Fibroblast of lung (primary cell): ENCODE data around the gene SLC6A1. TPM values are rescaled to one million over a fixed set of nuclear protein-coding genes. Genes with fewer than 3 reads are reported as not detected.

Experiments
- DNase-seq, 2 donors: peaks; one replicate each; pipeline versions ENCODE4 v3.0.0 to v3.0.0-alpha.2; 2010; ENCODE audit warnings: low read depth in 2 of 2
- H2AFZ ChIP-seq: 2 replicates; pipeline ENCODE4 v1.5.1; 2012; ENCODE audit warnings: low read length, control low read depth, inconsistent platforms
- H3K27ac ChIP-seq: 2 replicates; pipeline ENCODE4 v1.5.1; 2011; ENCODE audit warnings: low read length, control low read depth; ENCODE audit not compliant: insufficient read depth
- H3K27me3 ChIP-seq: 2 replicates; pipeline ENCODE4 v1.5.1; 2011; ENCODE audit warnings: mild to moderate bottlenecking, low read length; ENCODE audit not compliant: control insufficient read depth, insufficient read depth
- H3K36me3 ChIP-seq: 2 replicates; pipeline ENCODE4 v1.5.1; 2011; ENCODE audit warnings: low read length; ENCODE audit not compliant: control insufficient read depth, insufficient read depth
- H3K4me1 ChIP-seq: 2 replicates; pipeline ENCODE4 v1.5.1; 2011; ENCODE audit warnings: low read length; ENCODE audit not compliant: control insufficient read depth, insufficient read depth; ENCODE audit errors: extremely low read depth
- H3K4me2 ChIP-seq: 2 replicates; pipeline ENCODE4 v1.5.1; 2011; ENCODE audit warnings: low read length, control low read depth; ENCODE audit not compliant: insufficient read depth; ENCODE audit errors: extremely low read depth
- H3K4me3 ChIP-seq, 4 experiments: fragments of 200-600 bp in 1 of 4; sonication (generic) in 1 of 4; replicated peaks in 1 of 4; 2 replicates each; pipeline ENCODE4 v1.5.1; 2011 to 2016; ENCODE audit warnings: low read length in 4 of 4, low read depth in 3 of 4, mild to moderate bottlenecking in 3 of 4, control low read depth in 2 of 4, inconsistent platforms in 1 of 4, mixed read lengths in 1 of 4; ENCODE audit not compliant: insufficient read depth in 1 of 4; ENCODE audit errors: control extremely low read depth in 1 of 4
- H3K79me2 ChIP-seq: 2 replicates; pipeline ENCODE4 v1.5.1; 2012; ENCODE audit warnings: mild to moderate bottlenecking, low read length, inconsistent platforms; ENCODE audit not compliant: control insufficient read depth, insufficient read depth
- H3K9ac ChIP-seq: 2 replicates; pipeline ENCODE4 v1.5.1; 2011; ENCODE audit warnings: mild to moderate bottlenecking, low read length, control low read depth; ENCODE audit not compliant: insufficient read depth
- H3K9me3 ChIP-seq: 2 replicates; pipeline ENCODE4 v1.5.1; 2012; ENCODE audit warnings: low read depth, low read length; ENCODE audit not compliant: control insufficient read depth, insufficient read depth
- H4K20me1 ChIP-seq: 2 replicates; pipeline ENCODE4 v1.5.1; 2011; ENCODE audit warnings: low read length; ENCODE audit not compliant: control insufficient read depth, insufficient read depth; ENCODE audit errors: extremely low read depth
- EZH2 ChIP-seq: IDR thresholded peaks from 2 replicates; pipeline ENCODE4 v1.5.1; 2012; ENCODE audit warnings: low read length, control low read depth, mild to moderate bottlenecking; ENCODE audit errors: missing control alignments
- polyA plus RNA-seq, 2 donors: library from polyadenylated mRNA; depleted of rRNA in 1 of 2; stranded (reverse) in 1 of 2; unstranded in 1 of 2; fragments of >200 nt; gene quantifications; 2 replicates each; pipeline ENCODE4 v1.2.1, GENCODE V29; 2011 to 2012; ENCODE audit warnings: missing spikeins in 1 of 2
- total RNA-seq: library from RNA; depleted of rRNA; stranded (reverse); fragments of >200 nt; gene quantifications from 2 replicates; pipeline ENCODE4 v1.2.1, GENCODE V29; 2014
- TF ChIP-seq, protein P1 (sequence below), 2 donors: IDR thresholded peaks in 1 of 2; conservative IDR thresholded peaks in 1 of 2; 1 replicate in 1 of 2; 2 replicates in 1 of 2; pipeline ENCODE4 v1.5.1; 2011 to 2012; ENCODE audit warnings: low read length in 2 of 2, control low read depth in 1 of 2, inconsistent platforms in 1 of 2, low read depth in 1 of 2, mild to moderate bottlenecking in 1 of 2

SLC6A1 gene
- total and polyA plus RNA-seq, 2 donors (not counting 1 experiment from before 2014, with no cell fraction given): not detected

GRCh38 chr3:11055496-11055895 is 62.9 kb downstream of the SLC6A1 start:
- TF ChIP-seq, protein P1, sequence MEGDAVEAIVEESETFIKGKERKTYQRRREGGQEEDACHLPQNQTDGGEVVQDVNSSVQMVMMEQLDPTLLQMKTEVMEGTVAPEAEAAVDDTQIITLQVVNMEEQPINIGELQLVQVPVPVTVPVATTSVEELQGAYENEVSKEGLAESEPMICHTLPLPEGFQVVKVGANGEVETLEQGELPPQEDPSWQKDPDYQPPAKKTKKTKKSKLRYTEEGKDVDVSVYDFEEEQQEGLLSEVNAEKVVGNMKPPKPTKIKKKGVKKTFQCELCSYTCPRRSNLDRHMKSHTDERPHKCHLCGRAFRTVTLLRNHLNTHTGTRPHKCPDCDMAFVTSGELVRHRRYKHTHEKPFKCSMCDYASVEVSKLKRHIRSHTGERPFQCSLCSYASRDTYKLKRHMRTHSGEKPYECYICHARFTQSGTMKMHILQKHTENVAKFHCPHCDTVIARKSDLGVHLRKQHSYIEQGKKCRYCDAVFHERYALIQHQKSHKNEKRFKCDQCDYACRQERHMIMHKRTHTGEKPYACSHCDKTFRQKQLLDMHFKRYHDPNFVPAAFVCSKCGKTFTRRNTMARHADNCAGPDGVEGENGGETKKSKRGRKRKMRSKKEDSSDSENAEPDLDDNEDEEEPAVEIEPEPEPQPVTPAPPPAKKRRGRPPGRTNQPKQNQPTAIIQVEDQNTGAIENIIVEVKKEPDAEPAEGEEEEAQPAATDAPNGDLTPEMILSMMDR (conservative IDR thresholded peaks at IDR 0.05 in 1 of 2, IDR thresholded peaks at IDR 0.05 in 1 of 2; ENCODE audit: low read depth in 1 of 2, low read length in 2 of 2): no peak
- TF ChIP-seq EZH2: no peak
- H3K4me2 ChIP-seq: no peak overlapping the region
- H4K20me1 ChIP-seq: no peaks in the 10 kb centered on the region
- H3K79me2 ChIP-seq: no peaks in the 10 kb centered on the region
- H3K27ac ChIP-seq: no peak overlapping the region
- no peak for DNase-seq
- no peak overlapping the region for H3K9ac ChIP-seq
- H3K27me3 ChIP-seq: peaks cover 14% of the 10 kb centered on the region
- H3K4me1 ChIP-seq: no peaks in the 10 kb centered on the region
- H3K4me3 ChIP-seq: no peak overlapping the region
- no peaks in the 10 kb centered on the region for H3K9me3 ChIP-seq
- H2AFZ ChIP-seq: no peak overlapping the region
- H3K36me3 ChIP-seq: no peaks in the 10 kb centered on the region

GRCh38 chr3:11056531-11057050 is 64.0 kb downstream of the SLC6A1 start:
- TF ChIP-seq EZH2: no peak
- TF ChIP-seq, protein P1 (conservative IDR thresholded peaks at IDR 0.05 in 1 of 2, IDR thresholded peaks at IDR 0.05 in 1 of 2; ENCODE audit: low read depth in 1 of 2, low read length in 2 of 2): no peak
- no peak overlapping the region for H3K27ac ChIP-seq
- H3K79me2 ChIP-seq: no peaks in the 10 kb centered on the region
- H3K36me3 ChIP-seq: no peaks in the 10 kb centered on the region
- no peak overlapping the region for H3K4me3 ChIP-seq
- H4K20me1 ChIP-seq: no peaks in the 10 kb centered on the region
- H3K27me3 ChIP-seq: peaks cover 9% of the 10 kb centered on the region
- DNase-seq: no peak
- no peak overlapping the region for H3K4me2 ChIP-seq
- no peaks in the 10 kb centered on the region for H3K4me1 ChIP-seq
- H2AFZ ChIP-seq: no peak overlapping the region
- no peak overlapping the region for H3K9ac ChIP-seq
- no peaks in the 10 kb centered on the region for H3K9me3 ChIP-seq

DNA sequence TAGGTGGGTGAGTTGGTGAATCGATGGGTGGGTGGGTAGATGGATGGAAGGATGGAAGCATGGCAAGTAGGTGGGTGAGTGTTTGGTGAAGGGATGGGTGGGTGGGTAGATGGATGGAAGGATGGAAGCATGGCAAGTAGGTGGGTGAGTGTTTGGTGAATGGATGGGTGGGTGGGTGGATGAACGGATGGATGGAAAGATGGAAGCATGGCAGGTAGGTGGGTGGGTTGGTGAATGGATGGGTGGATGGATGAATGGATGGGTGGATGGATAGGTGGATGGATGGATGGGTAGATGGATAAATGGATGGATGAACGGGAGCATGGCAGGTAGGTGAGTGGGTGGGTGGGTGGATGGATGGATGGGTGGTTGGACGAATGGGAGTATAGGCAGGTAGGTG is 65.1 kb downstream of the SLC6A1 start:
- Histone ChIP-seq H3K27ac (no peak overlapping the region), H3K9ac (no peak overlapping the region), H3K4me1 (no peaks in the 10 kb centered on the region), H4K20me1 (no peaks in the 10 kb centered on the region), H3K36me3 (no peaks in the 10 kb centered on the region), H3K4me3 (no peak overlapping the region), H3K4me2 (no peak overlapping the region), H2AFZ (no peak overlapping the region), H3K27me3 (peaks cover 4% of the 10 kb centered on the region), H3K9me3 (no peaks in the 10 kb centered on the region), H3K79me2 (no peaks in the 10 kb centered on the region)
- no peak for TF ChIP-seq EZH2
- TF ChIP-seq, protein P1 (conservative IDR thresholded peaks at IDR 0.05 in 1 of 2, IDR thresholded peaks at IDR 0.05 in 1 of 2; ENCODE audit: low read depth in 1 of 2, low read length in 2 of 2): no peak
- DNase-seq: no peak
